T-cell (primary cell): ENCODE results near the gene CD69. TPM values are rescaled to one million over a fixed set of nuclear protein-coding genes. Genes with fewer than 3 reads are reported as not detected.
A peak's percentile ranks its signal among the peaks of the same experiment; 100 is the strongest.

ENCODE experiments used
- ATAC-seq, 4 experiments: fragments of 200-7000 bp in 3 of 4; fragments of 150-1000 bp in 1 of 4; cut with Tn5 transposase; replicated peaks in 1 of 4; 1 replicate in 3 of 4; 2 replicates in 1 of 4; pipeline ENCODE4 v1.10.0; 2021; ENCODE audit warnings: moderate library complexity in 3 of 4, mild to moderate bottlenecking in 2 of 4, moderate number of reproducible peaks in 1 of 4
- CTCF ChIA-PET, 2 donors: fragments of 300-600 bp; sonication (Branson Sonifier 250); formaldehyde crosslinking; loops; one replicate each; lab custom pipeline; 2022; ENCODE audit warnings: antibody characterized with exemption in 2 of 2; lab: Charles Lee
- POLR2A ChIA-PET, 2 donors: fragments of 300-600 bp; sonication (Branson Sonifier 250); formaldehyde crosslinking; loops; one replicate each; lab custom pipeline; 2022; ENCODE audit warnings: antibody characterized with exemption in 2 of 2; lab: Charles Lee
- DNase-seq, 35 experiments: peaks; one replicate each; pipeline versions ENCODE4 v3.0.0 to v3.0.0-alpha.2; 2013 to 2023
- H3K27ac ChIP-seq: one replicate; pipeline ENCODE4 v1.5.1; 2013; ENCODE audit warnings: low read length
- H3K27me3 ChIP-seq, 2 experiments: replicated peaks in 1 of 2; 1 replicate in 1 of 2; 2 replicates in 1 of 2; pipeline versions ENCODE4 v1.6.1 to v1.7.0; 2013; ENCODE audit warnings: low read length in 1 of 2, mixed read lengths in 1 of 2; ENCODE audit not compliant: control insufficient read depth in 2 of 2, insufficient read depth in 2 of 2; ENCODE audit errors: extremely low read depth in 1 of 2
- H3K36me3 ChIP-seq, 2 donors: 1 replicate in 1 of 2; 2 replicates in 1 of 2; pipeline versions ENCODE4 v1.6.1 to v1.7.0; 2013; ENCODE audit warnings: low read length in 1 of 2; ENCODE audit not compliant: control insufficient read depth in 2 of 2, insufficient read depth in 1 of 2; ENCODE audit errors: extremely low read depth in 1 of 2
- H3K4me1 ChIP-seq, 2 experiments: 1 replicate in 1 of 2; 2 replicates in 1 of 2; pipeline versions ENCODE4 v1.6.1 to v1.7.0; 2013; ENCODE audit warnings: low read length in 2 of 2, mixed read lengths in 1 of 2; ENCODE audit not compliant: insufficient read depth in 2 of 2, control insufficient read depth in 1 of 2; ENCODE audit errors: extremely low read depth in 1 of 2
- H3K4me3 ChIP-seq, 2 donors: 1 replicate in 1 of 2; 2 replicates in 1 of 2; pipeline versions ENCODE4 v1.5.1 to v1.7.0; 2013; ENCODE audit warnings: mild to moderate bottlenecking in 2 of 2, low read length in 1 of 2, moderate library complexity in 1 of 2; ENCODE audit not compliant: control insufficient read depth in 1 of 2; ENCODE audit errors: extremely low read depth in 1 of 2
- H3K9me3 ChIP-seq: 2 replicates; pipeline ENCODE4 v1.7.0; 2013
- H3K27ac Mint-ChIP-seq, 2 donors: one replicate each; pipeline ENCODE4 v1.8.0; 2020 to 2021; ENCODE audit warnings: mild to moderate bottlenecking in 2 of 2, mixed read lengths in 2 of 2
- H3K27me3 Mint-ChIP-seq, 2 donors: one replicate each; pipeline ENCODE4 v1.8.0; 2021 to 2022; ENCODE audit warnings: mixed read lengths in 2 of 2
- H3K36me3 Mint-ChIP-seq: one replicate; pipeline ENCODE4 v1.8.0; 2021; ENCODE audit warnings: mixed read lengths
- H3K4me1 Mint-ChIP-seq, 3 donors: one replicate each; pipeline ENCODE4 v1.8.0; 2020 to 2022; ENCODE audit warnings: mixed read lengths in 3 of 3, mild to moderate bottlenecking in 1 of 3
- H3K4me3 Mint-ChIP-seq, 3 donors: one replicate each; pipeline ENCODE4 v1.8.0; 2020 to 2022; ENCODE audit warnings: mild to moderate bottlenecking in 3 of 3, mixed read lengths in 3 of 3, moderate library complexity in 3 of 3
- H3K9me3 Mint-ChIP-seq, 3 donors: one replicate each; pipeline ENCODE4 v1.8.0; 2020 to 2022; ENCODE audit warnings: mixed read lengths in 3 of 3
- WGBS: methylation state at CpG from one replicate; pipeline ENCODE4 v1.1.5; 2013; ENCODE audit warnings: missing lambda C conversion rate; ENCODE audit not compliant: insufficient coverage; 5-methylcytosine and 5-hydroxymethylcytosine counted together
- total RNA-seq, 35 experiments: library from RNA in 6 of 35; stranded (reverse) in 6 of 35; fragments of 120-200 nt in 1 of 35; gene quantifications; one replicate each; pipeline versions ENCODE4 v1.2.1 to v1.2.4 and lab custom pipeline; 2013 to 2026

Gene CD69
- total RNA-seq, 5 donors from 2014 or later (not counting 1 experiment from before 2014, with no cell fraction given): 36.7 to 746 (median 39.4) TPM

DNA sequence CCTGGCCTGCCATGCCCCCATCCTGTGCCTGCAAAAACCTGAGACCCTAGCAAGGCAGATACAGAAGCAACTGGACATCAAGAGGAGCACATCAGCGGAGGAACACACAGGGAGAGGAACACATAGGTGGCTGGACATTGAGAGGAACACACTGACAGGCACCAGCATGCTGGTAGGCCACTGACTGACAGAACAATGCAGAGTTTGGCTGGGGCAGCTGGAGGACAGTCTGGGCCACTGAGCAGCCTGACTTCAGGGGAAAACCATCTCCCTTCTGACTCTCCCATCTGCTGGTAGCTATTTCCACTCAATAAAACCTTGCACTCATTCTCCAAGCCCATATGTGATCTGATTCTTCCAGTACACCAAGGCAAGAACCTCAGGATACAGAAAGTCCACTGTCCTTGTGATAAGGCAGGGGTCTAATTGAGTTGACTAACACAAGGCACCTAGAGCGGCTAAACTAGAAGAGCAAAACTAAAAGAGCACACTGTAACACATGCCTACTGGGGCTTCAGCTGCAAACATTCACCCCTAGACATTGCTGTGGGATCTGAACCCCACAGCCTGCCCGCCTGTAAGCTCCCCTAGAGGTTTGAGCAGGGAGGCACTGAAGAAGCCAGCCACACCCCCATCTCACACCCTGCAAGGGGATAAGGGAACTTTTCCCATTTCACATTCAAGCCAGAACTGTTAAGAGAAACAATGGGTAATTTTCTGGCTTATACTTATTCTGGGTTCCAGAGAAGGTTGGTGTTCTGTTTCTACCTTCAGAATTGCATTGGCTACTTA lies 49.9 kb downstream of the CD69 start:
- H3K4me3 Mint-ChIP-seq: no peak overlapping the region
- Histone ChIP-seq H3K27ac (no peak overlapping the region), H3K27me3 (no peaks in the 10 kb centered on the region), H3K4me1 (peaks cover 11 to 20% of the 10 kb centered on the region in 2 experiments), H3K9me3 (no peaks in the 10 kb centered on the region), H3K36me3 (no peaks in the 10 kb centered on the region), H3K4me3 (no peak overlapping the region)
- no peaks in the 10 kb centered on the region for H3K27me3 Mint-ChIP-seq
- peak overlapping the region; percentile 93 to 96 for H3K27ac Mint-ChIP-seq
- peaks cover 4 to 6% (median 5%) of the 10 kb centered on the region in 3 donors for H3K9me3 Mint-ChIP-seq
- peaks cover 54 to 75% (median 56%) of the 10 kb centered on the region in 3 donors for H3K4me1 Mint-ChIP-seq
- H3K36me3 Mint-ChIP-seq: peaks cover 17% of the 10 kb centered on the region
- ATAC-seq: no peak
- CTCF ChIA-PET: interaction anchor here in 1 of 2 donors (1.4 to 1.9 kb wide), 3 partner anchors 23 to 78 kb away, joined by 3 to 5 read pairs (median 5); no protein-coding TSS in a partner anchor
- POLR2A ChIA-PET: no interaction called here
- no peak for DNase-seq
- 96% methylated on average over 2 of the region's 3 CpGs for WGBS

DNA sequence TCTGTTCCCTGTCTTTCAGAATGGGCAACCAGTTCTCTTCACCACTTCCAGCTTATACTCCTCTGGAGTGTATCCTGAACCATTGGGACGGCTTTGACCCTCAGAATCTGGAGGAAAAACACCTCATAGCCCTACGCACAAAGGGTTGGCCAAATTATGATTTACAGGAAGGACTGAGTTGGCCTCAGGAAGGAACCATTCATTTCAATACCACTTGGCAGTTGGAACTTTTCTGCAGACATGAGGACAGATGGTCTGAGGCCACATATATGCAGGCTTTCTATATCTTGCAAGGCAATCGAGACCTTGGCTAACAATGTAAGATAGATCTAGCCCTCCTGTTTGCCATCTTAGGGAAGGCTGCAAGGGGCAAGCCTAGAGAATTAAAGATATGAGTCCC lies 51.8 kb downstream of the CD69 start:
- H3K4me3 Mint-ChIP-seq: no peak overlapping the region
- H3K9me3 Mint-ChIP-seq: peaks cover 6 to 17% (median 9%) of the 10 kb centered on the region in 3 donors
- no peak for ATAC-seq
- peaks cover 14 to 21% of the 10 kb centered on the region in 2 experiments for H3K4me1 ChIP-seq
- no peak overlapping the region for H3K4me3 ChIP-seq
- H3K9me3 ChIP-seq: no peaks in the 10 kb centered on the region
- peak overlapping the region; percentile 84 for H3K27ac ChIP-seq
- H3K36me3 Mint-ChIP-seq: peaks cover 22% of the 10 kb centered on the region
- CTCF ChIA-PET: interaction anchor here (0.9 to 3.2 kb wide), 20 partner anchors 9 to 378 kb away, joined by 3 to 41 read pairs (median 4); no protein-coding TSS in a partner anchor
- no peaks in the 10 kb centered on the region for H3K27me3 ChIP-seq
- no peaks in the 10 kb centered on the region for H3K36me3 ChIP-seq
- H3K27me3 Mint-ChIP-seq: no peaks in the 10 kb centered on the region
- 86% methylated on average over 1 of the region's 3 CpGs for WGBS
- POLR2A ChIA-PET: interaction anchor here (1.0 to 1.1 kb wide), 3 partner anchors 38 to 73 kb away, joined by 3 read pairs; partner anchors contain the start of gene CD69 (in 1 of the 2)
- H3K4me1 Mint-ChIP-seq: peaks cover 58 to 79% (median 66%) of the 10 kb centered on the region in 3 donors
- no peak for DNase-seq
- peak overlapping the region; percentile 93 to 96 for H3K27ac Mint-ChIP-seq

DNA sequence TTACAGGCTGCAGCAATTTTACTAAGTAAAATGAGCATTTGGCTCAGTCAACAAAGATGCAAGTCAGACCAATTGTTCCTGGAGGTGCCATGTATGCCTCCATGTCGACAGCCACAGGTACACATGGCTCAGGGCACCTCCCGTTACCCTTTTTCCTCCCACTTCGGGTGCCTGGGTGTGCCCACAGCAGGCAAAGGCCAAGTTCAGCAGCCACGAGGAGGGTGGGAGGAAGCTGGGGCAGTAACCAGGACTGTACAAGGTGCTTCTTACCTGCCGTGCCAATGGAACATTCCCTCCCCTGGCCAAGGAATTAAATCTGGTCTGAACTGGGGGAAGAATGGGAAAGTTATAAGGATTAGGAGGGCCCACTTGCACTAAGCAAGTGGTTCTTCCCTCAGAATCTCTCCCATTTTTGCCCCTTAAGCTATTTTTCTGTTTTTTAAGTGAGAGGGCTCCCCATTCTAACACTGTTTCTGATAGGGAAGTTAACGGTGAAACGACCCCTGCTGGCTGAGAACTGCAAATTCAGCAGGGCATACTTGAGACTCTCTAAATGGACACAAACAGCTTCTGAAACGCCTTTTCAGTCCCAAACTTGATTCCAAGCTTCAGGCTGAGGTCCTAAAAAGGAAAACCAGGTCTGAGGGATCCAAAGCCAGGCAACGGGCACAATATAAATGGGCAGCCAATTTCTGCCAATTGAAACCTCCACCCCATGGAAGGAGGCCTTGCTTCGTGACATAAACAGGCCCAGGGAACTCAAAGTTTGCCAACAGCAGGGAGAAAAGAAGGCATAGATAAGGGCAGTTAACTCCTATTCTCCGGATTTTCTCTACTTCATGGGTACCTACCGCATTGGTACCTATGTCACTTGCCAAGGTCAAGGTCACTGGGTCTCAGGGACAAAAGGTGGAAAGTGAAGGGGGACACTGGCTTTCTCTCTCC lies 52.6 kb downstream of the CD69 start:
- peak overlapping the region; percentile 84 for H3K27ac ChIP-seq
- peaks cover 19 to 25% of the 10 kb centered on the region in 2 experiments for H3K4me1 ChIP-seq
- H3K4me3 ChIP-seq: peak overlapping the region in 1 of 2 donors; percentile 29
- peaks cover 6 to 17% (median 9%) of the 10 kb centered on the region in 3 donors for H3K9me3 Mint-ChIP-seq
- no peaks in the 10 kb centered on the region for H3K9me3 ChIP-seq
- DNase-seq: peak; percentile 47 to 86 (median 68)
- no peaks in the 10 kb centered on the region for H3K27me3 ChIP-seq
- 71% methylated on average over 2 of the region's 12 CpGs for whole genome bisulfite sequencing
- H3K4me1 Mint-ChIP-seq: peaks cover 58 to 79% (median 65%) of the 10 kb centered on the region in 3 donors
- H3K36me3 ChIP-seq: no peaks in the 10 kb centered on the region
- peak; percentile 75 to 84 (median 82) for ATAC-seq
- H3K36me3 Mint-ChIP-seq: peaks cover 22% of the 10 kb centered on the region
- H3K27me3 Mint-ChIP-seq: no peaks in the 10 kb centered on the region
- H3K4me3 Mint-ChIP-seq: peak overlapping the region; percentile 54 to 82 (median 59)
- H3K27ac Mint-ChIP-seq: peak overlapping the region; percentile 93 to 96
- CTCF ChIA-PET: interaction anchor here (0.6 to 3.2 kb wide), 34 partner anchors 9 to 377 kb away, joined by 3 to 41 read pairs (median 4); partner anchors contain the start of gene CLEC2D (in 2 of the 2)
- POLR2A ChIA-PET: interaction anchor here (0.6 to 1.1 kb wide), 7 partner anchors 17 to 87 kb away, joined by 3 to 4 read pairs (median 3); partner anchors contain the start of gene CD69 (in 1 of the 2)

DNA sequence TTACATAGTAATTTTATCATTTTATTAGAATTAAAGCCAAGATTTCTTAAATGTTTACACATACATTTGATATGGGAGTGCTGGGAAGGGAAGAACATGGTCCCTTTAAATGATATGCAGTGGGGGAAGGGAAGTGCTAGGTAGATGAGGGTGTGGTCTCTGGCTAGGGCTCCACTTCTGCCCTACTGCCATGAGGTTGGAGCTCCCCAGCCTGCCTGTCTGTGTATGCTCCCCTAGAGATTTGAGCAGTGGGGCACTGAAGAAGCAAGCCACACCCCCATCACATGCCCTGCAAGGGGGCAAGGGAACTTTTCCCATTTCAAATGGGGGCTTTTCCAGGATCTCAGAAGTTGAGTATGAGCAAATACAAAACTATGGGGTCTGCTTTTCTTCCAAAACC lies 53.3 kb downstream of the CD69 start:
- ATAC-seq: peak in 2 of 4 experiments; percentile 23 to 37
- peak in 3 of 35 experiments; percentile 11 to 29 (median 19) for DNase-seq
- Mint-ChIP-seq H3K4me3 (peak overlapping the region; percentile 54 to 82 (median 59)), H3K9me3 (peaks cover 6 to 21% (median 10%) of the 10 kb centered on the region in 3 donors), H3K36me3 (peaks cover 22% of the 10 kb centered on the region), H3K4me1 (peaks cover 65 to 82% (median 72%) of the 10 kb centered on the region in 3 donors), H3K27me3 (no peaks in the 10 kb centered on the region), H3K27ac (peak overlapping the region; percentile 93 to 96)
- POLR2A ChIA-PET: interaction anchor here in 1 of 2 donors (0.5 to 0.8 kb wide), 2 partner anchors 32 to 61 kb away, joined by 3 read pairs; no protein-coding TSS in a partner anchor
- Histone ChIP-seq H3K27me3 (no peaks in the 10 kb centered on the region), H3K36me3 (no peaks in the 10 kb centered on the region), H3K9me3 (no peaks in the 10 kb centered on the region), H3K4me3 (no peak overlapping the region), H3K4me1 (peaks cover 27% of the 10 kb centered on the region in 2 experiments), H3K27ac (peak overlapping the region; percentile 84)
- CTCF ChIA-PET: interaction anchor here (1.2 to 3.2 kb wide), 7 partner anchors 28 to 73 kb away, joined by 3 to 41 read pairs (median 12); partner anchors contain the start of gene CLEC2D (in 1 of the 2)

DNA sequence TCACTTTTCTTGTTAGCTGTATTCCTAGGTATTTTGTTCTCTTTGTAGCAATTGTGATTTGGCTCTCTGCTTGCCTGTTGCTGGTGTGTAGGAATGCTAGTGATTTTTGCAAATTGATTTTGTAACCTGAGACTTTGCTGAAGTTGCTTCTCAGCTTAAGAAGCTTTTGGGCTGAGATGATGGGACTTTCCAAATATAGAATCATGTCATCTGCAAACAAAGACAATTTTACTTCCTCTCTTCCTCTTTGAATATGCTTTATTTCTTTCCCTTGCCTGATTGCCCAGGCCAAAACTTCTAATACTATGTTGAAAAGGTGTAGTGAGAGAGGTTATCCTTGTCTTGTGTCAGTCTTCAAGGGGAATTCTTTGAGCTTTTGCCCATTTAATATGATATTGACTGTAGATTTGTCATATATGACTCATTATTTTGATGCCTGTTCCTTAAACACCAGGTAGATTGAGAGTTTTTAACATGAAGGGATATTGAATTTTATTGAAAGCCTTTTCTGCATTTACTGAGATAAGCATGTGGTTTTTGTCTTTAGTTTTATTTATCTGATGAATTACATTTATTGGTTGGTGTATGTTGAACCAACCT lies 54.5 kb downstream of the CD69 start:
- Histone ChIP-seq H3K27me3 (no peaks in the 10 kb centered on the region), H3K27ac (peak overlapping the region; percentile 35), H3K4me1 (peaks cover 37% of the 10 kb centered on the region in 2 experiments), H3K9me3 (no peaks in the 10 kb centered on the region), H3K36me3 (no peaks in the 10 kb centered on the region), H3K4me3 (no peak overlapping the region)
- H3K4me3 Mint-ChIP-seq: peak overlapping the region in 1 of 3 donors; percentile 65
- peaks cover 22% of the 10 kb centered on the region for H3K36me3 Mint-ChIP-seq
- CTCF ChIA-PET: interaction anchor here (0.9 to 3.2 kb wide), 7 partner anchors 37 to 72 kb away, joined by 3 to 41 read pairs (median 4); partner anchors contain the start of gene CLEC2D (in 1 of the 2)
- DNase-seq (peak in 1 of 35 experiments; percentile 45), ATAC-seq (no peak)
- H3K4me1 Mint-ChIP-seq: peaks cover 77 to 85% (median 77%) of the 10 kb centered on the region in 3 donors
- POLR2A ChIA-PET: interaction anchor here (0.6 to 0.9 kb wide), 4 partner anchors 12 to 60 kb away, joined by 3 to 6 read pairs (median 4); no protein-coding TSS in a partner anchor
- peaks cover 6 to 24% (median 13%) of the 10 kb centered on the region in 3 donors for H3K9me3 Mint-ChIP-seq
- H3K27ac Mint-ChIP-seq: peak overlapping the region; percentile 77 to 84
- no peaks in the 10 kb centered on the region for H3K27me3 Mint-ChIP-seq
